Ammon's horn (tissue), 1 donor: ENCODE results near the gene SNAP25.

ENCODE experiments used
- DNase-seq: peaks from one replicate; pipeline ENCODE4 v3.0.0-alpha.2; 2016; ENCODE audit warnings: low spot score

The SNAP25 gene

GRCh38 chr20:10332656-10333415, 114.2 kb downstream of the SNAP25 start:
- no peak for DNase-seq

- no peak for DNase-seq
Observed at GRCh38 chr20:10336959-10337729, 118.5 kb downstream of the SNAP25 start.

- no peak for DNase-seq
Observed at GRCh38 chr20:10338426-10339180, 120.0 kb downstream of the SNAP25 start.

GRCh38 chr20:10339609-10340008, 121.0 kb downstream of the SNAP25 start:
- no peak for DNase-seq

- no peak for DNase-seq
Observed at GRCh38 chr20:10342152-10342551, 123.5 kb downstream of the SNAP25 start.

GRCh38 chr20:10344953-10345352, 126.3 kb downstream of the SNAP25 start:
- DNase-seq: no peak

GRCh38 chr20:10347086-10347880, 128.7 kb downstream of the SNAP25 start:
- no peak for DNase-seq

- no peak for DNase-seq
Observed at GRCh38 chr20:10349118-10349517, 130.5 kb downstream of the SNAP25 start.

GRCh38 chr20:10350188-10350842, 131.7 kb downstream of the SNAP25 start:
- DNase-seq: no peak

GRCh38 chr20:10352934-10353824, 134.5 kb downstream of the SNAP25 start:
- no peak for DNase-seq

- DNase-seq: no peak
Observed at GRCh38 chr20:10356628-10357027, 138.0 kb downstream of the SNAP25 start.
